Dedifferentiated amniotic fluid mesenchymal stem cell (primary cell): ENCODE results near the gene TEAD4.

Source experiments
- DNase-seq: peaks from one replicate; pipeline ENCODE4 v3.0.0-alpha.2; 2016; ENCODE audit errors: extremely low spot score

The TEAD4 gene

GRCh38 chr12:3002646-3003045, 43.4 kb downstream of the TEAD4 start:
- no peak for DNase-seq

GRCh38 chr12:3003357-3003992, 44.3 kb downstream of the TEAD4 start:
- DNase-seq = no peak

- no peak for DNase-seq
Observed at GRCh38 chr12:3004655-3005565, 45.7 kb downstream of the TEAD4 start.

GRCh38 chr12:3005736-3006135, 46.5 kb downstream of the TEAD4 start:
- no peak for DNase-seq

GRCh38 chr12:3009780-3010179, 50.6 kb downstream of the TEAD4 start:
- DNase-seq = no peak

GRCh38 chr12:3010214-3010930, 51.2 kb downstream of the TEAD4 start:
- no peak for DNase-seq

GRCh38 chr12:3012786-3013185, 53.6 kb downstream of the TEAD4 start:
- DNase-seq = no peak

GRCh38 chr12:3014641-3015040, 55.4 kb downstream of the TEAD4 start:
- DNase-seq = no peak

GRCh38 chr12:3015356-3015755, 56.2 kb downstream of the TEAD4 start:
- no peak for DNase-seq

- no peak for DNase-seq
Observed at GRCh38 chr12:3016191-3016590, 57.0 kb downstream of the TEAD4 start.

GRCh38 chr12:3017281-3017680, 58.1 kb downstream of the TEAD4 start:
- no peak for DNase-seq

- no peak for DNase-seq
Observed at GRCh38 chr12:3018284-3019004, 59.2 kb downstream of the TEAD4 start.

GRCh38 chr12:3019005-3019680, 59.9 kb downstream of the TEAD4 start:
- no peak for DNase-seq

GRCh38 chr12:3020399-3020798, 61.2 kb downstream of the TEAD4 start:
- DNase-seq = no peak

- no peak for DNase-seq
Observed at GRCh38 chr12:3020850-3021435, 61.7 kb downstream of the TEAD4 start.

GRCh38 chr12:3022411-3022810, 63.2 kb downstream of the TEAD4 start:
- no peak for DNase-seq

- no peak for DNase-seq
Observed at GRCh38 chr12:3022961-3023360, 63.8 kb downstream of the TEAD4 start.

- DNase-seq = no peak
Observed at GRCh38 chr12:3028108-3028507, 68.9 kb downstream of the TEAD4 start.

- DNase-seq = no peak
Observed at GRCh38 chr12:3030821-3031429, 71.7 kb downstream of the TEAD4 start.

GRCh38 chr12:3032161-3032560, 73.0 kb downstream of the TEAD4 start:
- DNase-seq = no peak
